DOHH2 (cell line): ENCODE results near the gene ANKRD55.
"Not testable (repeated sequence)": the region's sequence is repeated elsewhere in the genome, so short reads cannot be mapped to it uniquely, and the experiment has no call there.

ENCODE experiments used
- H3F3A ChIP-seq: fragments of 200-600 bp; sonication (generic), shearing (Covaris generic); 2 replicates; pipeline ENCODE4 v1.6.0; 2016; ENCODE audit warnings: antibody characterized with exemption, mild to moderate bottlenecking; ENCODE audit not compliant: control insufficient read depth, insufficient read depth
- H3K27ac ChIP-seq: fragments of 200-600 bp; sonication (generic); 2 replicates; pipeline ENCODE4 v1.5.1; 2014; ENCODE audit warnings: low read depth, mild to moderate bottlenecking, low read length, moderate library complexity
- H3K27me3 ChIP-seq: fragments of 200-600 bp; sonication (generic); 2 replicates; pipeline ENCODE4 v1.6.1; 2014; ENCODE audit warnings: mild to moderate bottlenecking, low read length, mixed read lengths; ENCODE audit not compliant: control insufficient read depth
- H3K36me3 ChIP-seq: fragments of 200-600 bp; sonication (generic); 2 replicates; pipeline ENCODE4 v1.6.1; 2014; ENCODE audit warnings: mild to moderate bottlenecking, low read length, moderate library complexity, mixed read lengths; ENCODE audit not compliant: control insufficient read depth
- H3K4me1 ChIP-seq: fragments of 200-600 bp; sonication (generic); 2 replicates; pipeline ENCODE4 v1.6.1; 2014; ENCODE audit warnings: mild to moderate bottlenecking, low read length, mixed read lengths; ENCODE audit not compliant: control insufficient read depth
- H3K4me2 ChIP-seq: fragments of 200-600 bp; sonication (generic); 2 replicates; pipeline ENCODE4 v1.6.0; 2014; ENCODE audit warnings: mild to moderate bottlenecking, low read length, moderate library complexity
- H3K4me3 ChIP-seq: fragments of 200-600 bp; sonication (generic); 2 replicates; pipeline ENCODE4 v1.5.1; 2014; ENCODE audit warnings: mild to moderate bottlenecking, low read length, mixed read lengths
- H3K79me2 ChIP-seq: fragments of 200-600 bp; sonication (generic); 2 replicates; pipeline ENCODE4 v1.6.1; 2014; ENCODE audit warnings: mild to moderate bottlenecking, low read length, mixed read lengths; ENCODE audit not compliant: control insufficient read depth
- H3K9me2 ChIP-seq: fragments of 200-600 bp; sonication (generic); replicated peaks from 2 replicates; pipeline ENCODE4 v1.6.1; 2014; ENCODE audit warnings: mild to moderate bottlenecking, low read length, mixed read lengths; ENCODE audit not compliant: control insufficient read depth
- H3K9me3 ChIP-seq: fragments of 200-600 bp; sonication (generic); 2 replicates; pipeline ENCODE4 v1.6.1; 2014; ENCODE audit warnings: antibody characterized with exemption, low read length, mixed read lengths; ENCODE audit not compliant: control insufficient read depth, insufficient read depth
- H4K20me1 ChIP-seq: fragments of 200-600 bp; sonication (generic); 2 replicates; pipeline ENCODE4 v1.6.0; 2014; ENCODE audit warnings: low read depth, mild to moderate bottlenecking, antibody characterized with exemption, low read length, moderate library complexity; ENCODE audit not compliant: control insufficient read depth, insufficient read depth
- EZH2phosphoT487 ChIP-seq: fragments of 200-600 bp; sonication (generic); IDR thresholded peaks from 2 replicates; pipeline ENCODE4 v1.6.1; 2017; ENCODE audit warnings: borderline replicate concordance, mild to moderate bottlenecking, antibody characterized with exemption, low read length, moderate library complexity, mixed read lengths
- TF ChIP-seq, protein P1 (sequence below): fragments of 200-600 bp; sonication (generic); IDR thresholded peaks from one replicate; pipeline ENCODE4 v1.5.1; 2014; ENCODE audit warnings: antibody characterized with exemption, mild to moderate bottlenecking, low read depth, low read length; ENCODE audit not compliant: poor library complexity, severe bottlenecking

The ANKRD55 gene

DNA sequence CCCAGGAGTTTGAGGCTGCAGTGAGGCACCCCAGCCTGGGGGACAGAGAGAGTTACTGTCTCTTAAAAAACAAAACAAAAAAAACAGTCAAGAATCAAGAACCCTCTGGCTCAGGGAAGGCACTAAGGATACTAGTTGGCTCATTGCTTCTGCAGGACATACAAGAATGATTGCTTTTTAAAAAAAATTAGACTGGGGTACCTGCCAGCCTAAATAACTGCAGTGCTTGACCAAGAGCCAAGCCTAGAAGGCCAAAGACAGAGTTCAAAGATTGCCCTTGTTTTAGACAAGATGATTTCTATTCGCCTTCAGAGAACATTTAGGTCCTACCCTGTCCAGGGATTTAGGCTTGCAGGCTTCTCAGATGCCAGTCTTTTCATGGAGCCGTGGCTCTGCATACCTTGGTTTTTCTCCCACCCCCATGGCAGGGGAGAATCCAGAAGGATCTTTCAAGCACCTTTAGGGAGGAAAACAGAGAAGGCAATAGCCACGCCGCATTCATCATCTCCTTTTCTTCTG lies 144.6 kb downstream of the ANKRD55 start:
- Histone ChIP-seq H3K4me3 (no peak overlapping the region), H3K36me3 (no peaks in the 10 kb centered on the region), H3K9me2 (no peaks in the 10 kb centered on the region), H3K4me2 (no peak overlapping the region), H3F3A (no peaks in the 10 kb centered on the region), H3K9me3 (no peaks in the 10 kb centered on the region), H3K4me1 (no peaks in the 10 kb centered on the region), H3K27me3 (no peaks in the 10 kb centered on the region), H3K79me2 (no peaks in the 10 kb centered on the region), H3K27ac (no peak overlapping the region), H4K20me1 (no peaks in the 10 kb centered on the region)
- TF ChIP-seq, protein P1, sequence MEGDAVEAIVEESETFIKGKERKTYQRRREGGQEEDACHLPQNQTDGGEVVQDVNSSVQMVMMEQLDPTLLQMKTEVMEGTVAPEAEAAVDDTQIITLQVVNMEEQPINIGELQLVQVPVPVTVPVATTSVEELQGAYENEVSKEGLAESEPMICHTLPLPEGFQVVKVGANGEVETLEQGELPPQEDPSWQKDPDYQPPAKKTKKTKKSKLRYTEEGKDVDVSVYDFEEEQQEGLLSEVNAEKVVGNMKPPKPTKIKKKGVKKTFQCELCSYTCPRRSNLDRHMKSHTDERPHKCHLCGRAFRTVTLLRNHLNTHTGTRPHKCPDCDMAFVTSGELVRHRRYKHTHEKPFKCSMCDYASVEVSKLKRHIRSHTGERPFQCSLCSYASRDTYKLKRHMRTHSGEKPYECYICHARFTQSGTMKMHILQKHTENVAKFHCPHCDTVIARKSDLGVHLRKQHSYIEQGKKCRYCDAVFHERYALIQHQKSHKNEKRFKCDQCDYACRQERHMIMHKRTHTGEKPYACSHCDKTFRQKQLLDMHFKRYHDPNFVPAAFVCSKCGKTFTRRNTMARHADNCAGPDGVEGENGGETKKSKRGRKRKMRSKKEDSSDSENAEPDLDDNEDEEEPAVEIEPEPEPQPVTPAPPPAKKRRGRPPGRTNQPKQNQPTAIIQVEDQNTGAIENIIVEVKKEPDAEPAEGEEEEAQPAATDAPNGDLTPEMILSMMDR, result no peak
- TF ChIP-seq EZH2phosphoT487, result no peak

DNA sequence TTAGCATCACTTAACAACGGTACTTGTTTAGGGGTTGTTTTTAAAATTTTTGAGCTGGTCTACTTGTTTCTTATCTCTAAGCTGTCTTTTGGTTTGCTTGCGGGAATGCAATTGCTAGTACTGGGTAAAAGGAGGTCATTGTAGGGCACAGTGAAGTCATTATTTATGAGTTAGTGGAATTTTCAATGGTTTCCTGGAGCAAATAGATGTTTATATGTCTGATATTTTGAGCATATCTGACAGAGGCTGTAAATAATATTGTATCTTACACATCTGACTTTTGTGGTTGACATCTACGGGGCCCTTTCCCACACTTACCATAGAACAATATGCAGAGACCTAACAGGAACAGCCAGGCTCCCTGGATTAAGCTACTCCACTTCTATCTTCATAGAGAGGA lies 147.9 kb downstream of the ANKRD55 start:
- Histone ChIP-seq H3K27ac (no peak overlapping the region), H3K4me1 (peaks cover 5% of the 10 kb centered on the region), H3K9me3 (no peaks in the 10 kb centered on the region), H3K9me2 (no peaks in the 10 kb centered on the region), H3K79me2 (no peaks in the 10 kb centered on the region), H3K36me3 (no peaks in the 10 kb centered on the region), H3K27me3 (no peaks in the 10 kb centered on the region), H3K4me2 (no peak overlapping the region), H3K4me3 (no peak overlapping the region), H3F3A (no peaks in the 10 kb centered on the region), H4K20me1 (no peaks in the 10 kb centered on the region)
- TF ChIP-seq, protein P1, result no peak
- TF ChIP-seq EZH2phosphoT487, result no peak

DNA sequence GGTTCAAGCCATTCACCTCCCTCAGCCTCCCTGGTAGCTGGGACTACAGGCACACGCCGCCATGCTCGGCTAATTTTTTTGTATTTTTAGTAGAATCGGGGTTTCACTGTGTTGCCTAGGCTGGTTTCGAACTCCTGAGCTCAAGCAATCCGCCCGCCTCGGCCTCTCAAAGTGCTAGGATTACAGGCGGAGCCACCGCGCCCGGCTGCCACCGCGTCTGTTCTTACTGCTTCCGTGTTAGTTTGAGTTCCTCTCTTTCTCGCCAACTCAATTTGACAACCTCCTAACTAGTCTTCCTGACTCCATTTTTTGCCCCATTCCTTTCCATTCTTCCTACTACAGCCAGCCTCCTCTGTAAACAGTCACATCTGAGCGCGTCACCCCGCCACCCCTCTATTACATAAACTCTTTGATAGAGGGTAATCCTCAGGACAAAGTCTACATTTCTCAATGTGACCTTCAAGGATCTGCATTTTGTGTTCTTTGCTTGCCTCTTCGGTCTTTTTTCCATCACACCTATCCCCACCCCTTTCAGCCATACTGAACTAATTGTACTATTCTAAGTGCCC lies 149.8 kb downstream of the ANKRD55 start:
- Histone ChIP-seq H4K20me1 (no peaks in the 10 kb centered on the region), H3K79me2 (no peaks in the 10 kb centered on the region), H3K9me2 (no peaks in the 10 kb centered on the region), H3F3A (no peaks in the 10 kb centered on the region), H3K9me3 (no peaks in the 10 kb centered on the region), H3K36me3 (no peaks in the 10 kb centered on the region), H3K4me1 (peaks cover 5% of the 10 kb centered on the region), H3K27me3 (no peaks in the 10 kb centered on the region), H3K4me3 (no peak overlapping the region), H3K4me2 (no peak overlapping the region), H3K27ac (no peak overlapping the region)
- no peak for TF ChIP-seq EZH2phosphoT487
- TF ChIP-seq, protein P1, result no peak

DNA sequence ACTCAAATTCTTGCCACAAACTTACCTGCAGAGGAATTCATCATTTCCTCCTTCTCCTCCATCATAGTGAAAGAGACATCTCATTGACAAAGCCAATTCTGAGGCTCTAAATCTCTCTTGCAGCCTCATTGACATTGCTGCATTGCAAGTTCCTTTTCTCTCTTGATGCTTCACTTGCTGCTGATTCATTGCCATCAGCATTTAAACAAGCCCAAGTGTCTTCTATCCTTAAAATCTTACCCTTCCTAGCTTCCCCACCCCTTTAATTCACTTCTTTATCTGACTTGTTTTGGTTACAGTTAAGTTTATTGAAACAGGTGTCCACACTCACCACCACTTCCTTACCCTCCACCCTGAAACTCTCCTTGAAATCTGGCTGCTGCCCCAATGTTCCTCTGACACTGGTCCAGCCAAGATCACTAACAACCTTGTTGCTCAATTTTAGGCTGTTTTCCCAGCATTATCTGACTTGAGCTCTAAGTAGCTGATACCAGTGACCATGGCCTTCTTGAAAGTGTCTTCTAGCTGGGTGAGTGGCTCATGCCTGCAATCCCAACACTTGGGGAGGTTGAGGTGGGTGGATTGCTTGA lies 152.0 kb downstream of the ANKRD55 start:
- H3K27ac ChIP-seq, H3K4me2 ChIP-seq: not testable (repeated sequence)

More for the DNA sequence above, 152.0 kb downstream of the ANKRD55 start:
- H3K9me2 ChIP-seq, H4K20me1 ChIP-seq, H3K4me3 ChIP-seq, H3K36me3 ChIP-seq, H3F3A ChIP-seq, H3K27me3 ChIP-seq, H3K79me2 ChIP-seq, H3K9me3 ChIP-seq: not testable (repeated sequence)
- peaks cover 11% of the 10 kb centered on the region for H3K4me1 ChIP-seq
